ENCODE data around the gene NACAD. TPM values are rescaled to one million over a fixed set of nuclear protein-coding genes. Genes with fewer than 3 reads are reported as not detected.
"Not testable (repeated sequence)": the region's sequence is repeated elsewhere in the genome, so short reads cannot be mapped to it uniquely, and the experiment has no call there.

NACAD gene
- polyA plus RNA-seq, 1 experiment: 0.54 TPM

DNA sequence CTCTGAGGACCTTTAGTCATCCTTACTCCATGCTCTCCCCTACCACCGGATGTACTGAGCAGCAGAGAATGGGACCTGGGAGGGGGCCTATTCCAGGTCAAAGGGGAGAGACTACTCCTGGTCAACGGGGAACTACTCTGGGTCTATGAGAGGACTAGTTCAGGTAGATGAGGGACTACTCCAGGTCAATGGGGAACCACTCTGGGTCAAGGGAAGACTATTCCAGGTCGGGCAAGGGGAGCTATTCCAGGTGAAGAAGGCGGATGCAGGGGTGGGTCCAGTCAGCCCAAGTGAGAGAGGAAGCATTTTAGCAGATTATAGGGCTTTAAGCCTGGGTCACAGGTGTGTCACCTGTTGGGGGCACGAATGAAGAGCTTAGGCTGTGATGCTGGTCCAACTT is 53.4 kb downstream of the NACAD start:
- ChIA-PET CTCF (interaction anchor here (0.8 kb wide), 1 partner anchor 14 kb away, joined by 3 read pairs; no protein-coding TSS in a partner anchor), POLR2A (no interaction called here)
- Histone ChIP-seq H3K36me3 (ENCODE audit: control insufficient read depth, insufficient read depth, low read length) (no peaks in the 10 kb centered on the region; the same call in 1 of the 2 replicates), H3K27me3 (ENCODE audit: control insufficient read depth, insufficient read depth, low read length) (no peaks in the 10 kb centered on the region), H3K4me3 (ENCODE audit: low read depth, low read length) (no peak overlapping the region)
- no peak for DNase-seq (ENCODE audit: low read depth)
- TF ChIP-seq CTCF (IDR thresholded peaks at IDR 0.05; ENCODE audit: insufficient read depth, low read depth, low read length): no peak

GRCh38 chr7:45034710-45035109 is 54.1 kb downstream of the NACAD start:
- CTCF ChIA-PET; H3K36me3 ChIP-seq (ENCODE audit: control insufficient read depth, insufficient read depth, low read length); H3K4me3 ChIP-seq (ENCODE audit: low read depth, low read length); DNase-seq (ENCODE audit: low read depth); H3K27me3 ChIP-seq (ENCODE audit: control insufficient read depth, insufficient read depth, low read length); POLR2A ChIA-PET: not testable (repeated sequence)

- ChIA-PET POLR2A (no interaction called here), CTCF (interaction anchor here (1.0 kb wide), 1 partner anchor 10 kb away, joined by 3 read pairs; no protein-coding TSS in a partner anchor)
- H3K27me3 ChIP-seq (ENCODE audit: control insufficient read depth, insufficient read depth, low read length): no peaks in the 10 kb centered on the region
- TF ChIP-seq CTCF (IDR thresholded peaks at IDR 0.05; ENCODE audit: insufficient read depth, low read depth, low read length): no peak
- H3K36me3 ChIP-seq (ENCODE audit: control insufficient read depth, insufficient read depth, low read length): peaks cover under 1% of the 10 kb centered on the region; the same call in 1 of the 2 replicates
- no peak overlapping the region for H3K4me3 ChIP-seq (ENCODE audit: low read depth, low read length)
- DNase-seq (ENCODE audit: low read depth): no peak
Measured at GRCh38 chr7:45033931-45034290, 54.9 kb downstream of the NACAD start.

GRCh38 chr7:45033261-45033930 is 55.4 kb downstream of the NACAD start:
- Histone ChIP-seq H3K27me3 (ENCODE audit: control insufficient read depth, insufficient read depth, low read length) (no peaks in the 10 kb centered on the region), H3K36me3 (ENCODE audit: control insufficient read depth, insufficient read depth, low read length) (peaks cover 2% of the 10 kb centered on the region), H3K4me3 (ENCODE audit: low read depth, low read length) (no peak overlapping the region)
- ChIA-PET POLR2A (interaction anchor here (0.6 kb wide), 1 partner anchor 12 kb away, joined by 4 read pairs; no protein-coding TSS in a partner anchor), CTCF (interaction anchor here (1.0 kb wide), 1 partner anchor 9 kb away, joined by 3 read pairs; no protein-coding TSS in a partner anchor)
- DNase-seq (ENCODE audit: low read depth): no peak
- no peak for TF ChIP-seq CTCF (IDR thresholded peaks at IDR 0.05; ENCODE audit: insufficient read depth, low read depth, low read length)

- Histone ChIP-seq H3K4me3 (ENCODE audit: low read depth, low read length) (no peak overlapping the region), H3K36me3 (ENCODE audit: control insufficient read depth, insufficient read depth, low read length) (peaks cover 2% of the 10 kb centered on the region), H3K27me3 (ENCODE audit: control insufficient read depth, insufficient read depth, low read length) (no peaks in the 10 kb centered on the region)
- ChIA-PET CTCF (interaction anchor here (0.8 kb wide), 1 partner anchor 18 kb away, joined by 4 read pairs; no protein-coding TSS in a partner anchor), POLR2A (no interaction called here)
- no peak for DNase-seq (ENCODE audit: low read depth)
- no peak for TF ChIP-seq CTCF (IDR thresholded peaks at IDR 0.05; ENCODE audit: insufficient read depth, low read depth, low read length)
Measured at GRCh38 chr7:45032421-45032820, 56.3 kb downstream of the NACAD start.
